ENCODE results near the gene PRR11. TPM values are rescaled to one million over a fixed set of nuclear protein-coding genes. Genes with fewer than 3 reads are reported as not detected.

PRR11 gene
- total and polyA plus RNA-seq, 2 of the 4 experiments (the other 2 are of a cell fraction), result 8.6 to 24.0 TPM

- Histone ChIP-seq H2AK5ac (ENCODE audit: low read depth, low read length) (no peak overlapping the region), H2BK15ac (ENCODE audit: low read depth, low read length) (no peak overlapping the region), H3K23ac (ENCODE audit: low read depth, low read length) (no peak overlapping the region), H3K4me3 (ENCODE audit: insufficient read depth, low read depth, low read length) (no peak overlapping the region), H3K27ac (ENCODE audit: insufficient read depth, low read length) (no peak overlapping the region), H3K79me1 (ENCODE audit: low read depth in 1 of 2, low read length in 2 of 2) (no peaks in the 10 kb centered on the region), H3K4me1 (ENCODE audit: control insufficient read depth, insufficient read depth, low read length) (no peaks in the 10 kb centered on the region), H3K18ac (ENCODE audit: low read depth, low read length) (no peak overlapping the region), H3K4ac (ENCODE audit: low read depth, low read length) (no peak overlapping the region), H2BK5ac (ENCODE audit: low read depth, low read length, poor library complexity, severe bottlenecking) (no peak overlapping the region), H2AK9ac (replicated peaks; ENCODE audit: low read depth, low read length, poor library complexity) (no peak overlapping the region), H3K14ac (replicated peaks; ENCODE audit: low read depth, low read length) (no peak overlapping the region), H4K20me1 (ENCODE audit: insufficient read depth, low read length) (no peaks in the 10 kb centered on the region), H2AFZ (replicated peaks; ENCODE audit: low read length, poor library complexity) (no peak overlapping the region), H3K27me3 (ENCODE audit: control insufficient read depth, insufficient read depth, low read length) (no peaks in the 10 kb centered on the region), H3K9ac (ENCODE audit: low read depth, low read length) (no peak overlapping the region), H3K9me1 (ENCODE audit: insufficient read depth, low read length) (no peaks in the 10 kb centered on the region), H3K9me3 (ENCODE audit: control insufficient read depth, insufficient read depth, low read length) (no peaks in the 10 kb centered on the region), H2BK120ac (ENCODE audit: low read depth, low read length) (no peak overlapping the region), H4K91ac (ENCODE audit: insufficient read depth, low read depth, low read length) (no peak overlapping the region), H3K4me2 (ENCODE audit: low read depth, low read length) (no peak overlapping the region), H2BK20ac (ENCODE audit: low read depth, low read length) (no peak overlapping the region), H3K56ac (ENCODE audit: extremely low read depth, insufficient read depth, low read length) (no peak overlapping the region), H4K5ac (ENCODE audit: low read depth, low read length) (no peak overlapping the region), H4K8ac (ENCODE audit: low read depth in 2 of 2, low read length in 2 of 2) (no peak overlapping the region), H3K36me3 (ENCODE audit: control insufficient read depth, insufficient read depth, low read length) (no peaks in the 10 kb centered on the region)
- no CpG with 5 or more reads among the region's 2 CpGs for WGBS, 2 experiments (ENCODE audit: extremely low coverage in 2 of 2, insufficient read length in 1 of 2)
- no peak for ATAC-seq (ENCODE audit: low read depth)
- no peak for DNase-seq
- ChIA-PET CTCF (interaction anchor here (1.2 kb wide), 1 partner anchor 13 kb away, joined by 3 read pairs; no protein-coding TSS in a partner anchor), POLR2A (ENCODE audit: unreplicated experiment) (no interaction called here)
- in situ Hi-C loops (cut with MboI; ENCODE audit: low sequenced_read_pairs), result no loop called here
- intact Hi-C loops (cut with micrococcal nuclease), result no loop called here
- TF ChIP-seq NFE2L2 (IDR thresholded peaks at IDR 0.05; ENCODE audit: low read depth, low read length) (no peak), RAD21 (IDR thresholded peaks at IDR 0.05; ENCODE audit: low read length) (no peak), SMC3 (IDR thresholded peaks at IDR 0.05; ENCODE audit: low read depth, low read length) (no peak), CEBPB (IDR thresholded peaks at IDR 0.05; ENCODE audit: low read depth, low read length) (no peak), USF2 (IDR thresholded peaks at IDR 0.05; ENCODE audit: low read depth, low read length) (no peak)
- BruUV-seq (replicated peaks), result no TSS peak
- dilution Hi-C loops (cut with HindIII; ENCODE audit: low sequenced_read_pairs, unreplicated experiment), result no loop called here
These were observed 83.4 kb downstream of the PRR11 start for GRCh38 chr17:59238906-59239305.
